Fibroblast of skin of right biceps (primary cell): ENCODE data around the gene RECQL5.
A peak's percentile ranks its signal among the peaks of the same experiment; 100 is the strongest.
"Not testable (repeated sequence)": the region's sequence is repeated elsewhere in the genome, so short reads cannot be mapped to it uniquely, and the experiment has no call there.

Experiments used
- DNase-seq: peaks from one replicate; pipeline ENCODE4 v3.0.0-alpha.2; 2013

Gene RECQL5

DNA sequence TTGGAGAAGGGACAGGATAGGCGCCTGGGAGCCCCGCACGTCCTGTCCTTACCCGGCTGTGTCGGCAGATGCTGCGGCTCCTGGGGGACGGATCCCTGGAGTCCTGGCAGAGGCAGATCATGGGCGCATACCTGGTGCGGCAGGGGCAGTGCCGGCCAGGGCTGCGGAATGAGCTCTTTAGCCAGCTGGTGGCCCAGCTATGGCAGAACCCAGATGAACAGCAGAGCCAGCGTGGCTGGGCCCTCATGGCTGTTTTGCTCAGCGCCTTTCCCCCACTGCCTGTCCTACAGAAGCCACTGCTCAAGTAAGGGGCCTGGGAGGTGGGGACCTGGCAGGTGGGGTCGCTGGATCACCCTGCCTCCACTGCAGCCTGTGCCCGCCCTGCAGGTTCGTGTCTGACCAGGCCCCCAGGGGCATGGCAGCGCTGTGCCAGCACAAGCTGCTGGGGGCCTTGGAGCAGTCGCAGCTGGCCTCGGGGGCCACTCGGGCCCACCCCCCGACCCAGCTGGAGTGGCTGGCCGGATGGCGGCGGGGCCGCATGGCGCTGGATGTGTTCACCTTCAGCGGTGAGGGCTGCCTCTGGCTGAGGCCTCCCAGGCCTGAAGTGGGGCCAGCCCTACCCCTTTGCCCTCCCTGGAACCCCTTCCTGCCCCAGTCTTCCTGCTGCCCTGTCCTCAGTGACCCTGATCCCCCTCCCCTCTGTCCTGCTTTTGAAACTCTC lies 53.9 kb downstream of the RECQL5 start:
- DNase-seq = no peak

DNA sequence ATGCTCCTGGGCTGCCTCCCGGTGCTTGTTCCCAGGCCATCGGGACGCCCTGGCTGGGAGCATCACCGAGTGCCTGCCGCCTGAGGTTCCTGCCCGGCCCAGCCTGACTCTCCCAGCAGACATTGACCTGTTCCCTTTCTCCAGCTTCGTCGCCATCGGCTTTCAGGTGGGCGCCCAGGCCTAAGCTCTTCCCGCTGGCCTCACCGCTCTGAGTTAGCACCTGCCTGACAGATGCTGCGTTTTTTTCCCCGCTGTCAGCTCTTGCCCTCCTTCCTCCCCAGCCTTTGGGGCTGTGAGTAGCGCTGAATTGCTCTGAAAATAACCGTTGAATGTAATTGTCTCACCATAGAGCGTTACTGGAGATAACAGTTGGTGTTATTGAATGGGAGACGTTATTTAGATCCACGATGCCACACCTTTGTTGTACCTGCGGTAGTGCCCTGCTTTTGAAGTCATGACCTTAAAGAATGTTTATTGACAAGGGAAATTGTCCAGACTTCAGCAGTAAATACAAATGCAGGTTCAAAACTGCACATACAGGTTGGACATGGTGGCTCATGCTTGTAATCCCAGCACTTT lies 55.0 kb downstream of the RECQL5 start:
- no peak for DNase-seq

DNA sequence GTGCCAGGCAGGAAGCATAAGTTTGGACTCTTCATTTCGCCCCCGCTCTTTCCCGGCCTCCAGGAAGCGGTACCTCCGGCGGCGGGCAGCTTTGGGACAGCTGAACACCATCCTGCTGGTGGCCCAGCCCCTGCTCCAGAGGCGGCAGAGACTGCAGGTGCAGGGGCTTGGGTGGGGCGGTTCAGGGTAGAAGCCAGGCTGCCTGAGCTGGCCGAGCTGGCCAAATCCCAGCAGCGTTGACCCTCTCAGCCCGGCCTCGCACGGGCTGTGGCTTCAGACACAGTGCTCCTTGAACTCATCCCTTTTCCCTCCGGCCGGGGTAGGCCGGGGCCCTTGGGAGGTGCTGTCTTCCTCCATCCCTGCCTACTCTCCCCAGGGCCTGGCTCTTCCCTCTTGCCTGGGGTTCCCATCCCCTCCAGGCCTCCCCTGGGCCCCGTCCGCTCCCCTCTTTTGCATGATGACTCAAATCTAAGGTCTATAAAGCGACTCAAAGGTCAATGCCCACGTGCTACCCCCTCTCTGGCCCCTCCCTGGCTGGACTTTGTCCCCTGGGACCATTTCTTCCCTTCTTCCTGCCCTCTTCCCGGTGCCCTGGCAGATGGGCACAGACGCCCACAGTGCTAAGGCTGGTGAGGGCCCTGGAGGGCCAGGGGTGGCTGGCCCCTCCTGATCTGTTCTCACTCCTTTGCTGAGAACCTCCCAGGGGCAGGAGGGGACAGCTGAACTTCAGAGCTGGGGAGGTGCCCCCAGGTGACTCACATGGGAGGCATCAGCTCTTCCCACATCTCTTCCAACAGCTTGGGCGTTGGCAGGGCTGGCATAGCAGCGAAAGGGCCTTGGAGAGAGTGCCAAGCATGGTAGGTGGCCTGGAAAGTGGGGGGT lies 56.6 kb downstream of the RECQL5 start:
- no peak for DNase-seq

DNA sequence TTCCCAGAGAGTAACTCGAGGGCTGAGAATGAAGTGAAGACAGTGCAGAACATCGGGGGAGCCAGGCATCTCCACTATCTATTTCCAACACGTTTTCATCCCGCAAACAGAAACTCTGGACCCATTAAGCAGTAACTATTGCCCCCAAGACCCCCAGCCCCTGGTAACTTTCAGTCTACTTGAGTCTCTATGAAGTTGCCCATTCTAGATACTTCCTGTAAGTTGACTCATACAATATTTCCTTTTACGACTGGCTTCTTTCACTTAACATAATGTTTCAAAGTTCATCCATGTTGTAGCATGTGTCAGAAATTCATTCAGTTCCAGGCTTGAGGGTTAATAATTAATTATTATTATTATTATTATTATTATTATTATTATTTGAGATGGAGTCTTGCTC lies 59.9 kb downstream of the RECQL5 start:
- no peak for DNase-seq

DNA sequence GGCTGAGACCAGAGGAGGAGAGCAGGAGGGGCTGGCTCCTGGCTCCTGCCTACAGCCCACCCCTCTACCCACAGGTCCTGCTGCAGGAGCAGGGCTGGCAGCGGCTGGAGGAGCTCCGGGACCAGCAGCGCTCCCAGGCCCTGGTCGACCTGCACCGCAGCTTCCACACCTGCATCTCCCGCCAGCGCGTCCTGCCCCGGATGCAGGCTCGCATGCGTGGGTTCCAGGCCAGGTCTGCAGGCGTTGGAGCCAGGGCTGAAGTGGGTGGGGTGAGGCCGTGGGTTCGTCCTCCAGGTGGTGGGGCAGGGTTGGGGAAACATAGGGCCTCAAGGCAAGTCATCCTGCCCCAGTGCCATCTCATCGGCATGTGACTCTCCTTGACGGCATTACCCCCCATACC lies 61.2 kb downstream of the RECQL5 start:
- DNase-seq = no peak

DNA sequence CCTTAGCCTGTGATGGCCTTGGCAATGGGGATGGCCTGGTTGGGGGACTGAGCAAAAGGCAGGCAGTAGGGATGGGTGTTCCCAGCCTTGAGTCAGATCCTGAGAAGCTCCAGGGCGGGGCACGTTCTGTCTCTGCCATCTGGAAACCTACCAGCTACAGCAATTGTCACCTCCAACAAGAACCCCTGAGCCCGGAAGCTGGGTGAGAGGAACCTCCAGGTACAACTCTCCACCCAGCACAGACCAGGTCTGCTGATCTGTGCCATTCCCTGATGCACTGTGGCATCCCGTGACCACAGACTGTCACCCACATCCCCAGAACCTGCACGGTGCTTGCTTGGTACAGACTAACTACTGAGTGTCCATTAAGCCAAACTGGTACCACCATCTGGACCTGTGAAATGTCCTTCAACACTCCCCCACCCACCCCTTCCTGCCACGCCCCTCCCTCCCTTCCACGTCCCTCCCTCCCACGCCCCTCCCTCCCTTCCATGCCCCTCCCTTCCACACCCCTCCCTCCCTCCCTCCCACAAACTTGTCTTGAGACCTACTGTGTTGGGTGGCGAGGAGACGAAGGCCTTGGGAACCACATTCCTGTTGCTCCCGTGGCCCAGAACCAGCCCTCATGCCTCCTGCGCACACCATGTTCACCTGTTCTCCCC lies 62.8 kb downstream of the RECQL5 start:
- no peak for DNase-seq

DNA sequence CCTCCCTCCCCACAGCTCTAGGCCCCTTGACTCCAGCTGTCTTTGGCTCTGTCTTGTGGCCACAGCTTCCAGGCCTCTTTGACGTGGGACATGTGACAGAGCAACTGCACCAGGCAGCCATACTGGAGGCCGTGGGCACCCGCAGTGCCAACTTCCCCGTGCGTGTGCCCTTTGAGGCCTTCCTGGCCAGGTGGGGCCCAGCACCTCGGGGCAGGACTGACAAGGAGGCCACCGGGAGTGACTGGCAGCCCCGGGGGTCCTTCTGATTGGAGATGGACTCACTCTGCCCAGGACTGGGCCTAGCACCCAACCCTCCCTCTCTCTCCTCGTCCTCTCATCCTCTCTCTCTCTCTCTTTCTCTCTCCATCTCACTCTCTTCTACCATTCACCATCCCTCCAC lies 63.8 kb downstream of the RECQL5 start:
- DNase-seq = no peak

DNA sequence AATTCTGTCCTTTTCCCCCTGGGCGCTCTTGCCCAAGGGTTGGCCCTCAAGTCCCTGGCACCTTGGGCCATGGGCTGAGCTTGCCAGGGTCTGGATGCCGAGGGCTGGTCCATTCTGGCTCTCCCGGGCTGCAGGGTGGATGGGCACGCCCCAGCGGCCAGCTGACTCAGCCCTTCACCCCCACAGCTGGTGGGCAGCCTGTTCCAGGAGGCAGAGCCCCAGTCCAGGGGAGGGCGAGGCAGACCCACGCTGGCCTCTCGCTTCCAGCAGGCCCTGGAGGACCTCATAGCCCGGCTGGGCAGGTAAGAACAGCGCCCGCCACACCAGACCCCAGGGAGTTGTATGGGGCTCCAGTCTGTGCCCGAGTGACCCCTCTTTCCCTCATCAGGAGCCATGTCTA lies 64.3 kb downstream of the RECQL5 start:
- DNase-seq = no peak

DNA sequence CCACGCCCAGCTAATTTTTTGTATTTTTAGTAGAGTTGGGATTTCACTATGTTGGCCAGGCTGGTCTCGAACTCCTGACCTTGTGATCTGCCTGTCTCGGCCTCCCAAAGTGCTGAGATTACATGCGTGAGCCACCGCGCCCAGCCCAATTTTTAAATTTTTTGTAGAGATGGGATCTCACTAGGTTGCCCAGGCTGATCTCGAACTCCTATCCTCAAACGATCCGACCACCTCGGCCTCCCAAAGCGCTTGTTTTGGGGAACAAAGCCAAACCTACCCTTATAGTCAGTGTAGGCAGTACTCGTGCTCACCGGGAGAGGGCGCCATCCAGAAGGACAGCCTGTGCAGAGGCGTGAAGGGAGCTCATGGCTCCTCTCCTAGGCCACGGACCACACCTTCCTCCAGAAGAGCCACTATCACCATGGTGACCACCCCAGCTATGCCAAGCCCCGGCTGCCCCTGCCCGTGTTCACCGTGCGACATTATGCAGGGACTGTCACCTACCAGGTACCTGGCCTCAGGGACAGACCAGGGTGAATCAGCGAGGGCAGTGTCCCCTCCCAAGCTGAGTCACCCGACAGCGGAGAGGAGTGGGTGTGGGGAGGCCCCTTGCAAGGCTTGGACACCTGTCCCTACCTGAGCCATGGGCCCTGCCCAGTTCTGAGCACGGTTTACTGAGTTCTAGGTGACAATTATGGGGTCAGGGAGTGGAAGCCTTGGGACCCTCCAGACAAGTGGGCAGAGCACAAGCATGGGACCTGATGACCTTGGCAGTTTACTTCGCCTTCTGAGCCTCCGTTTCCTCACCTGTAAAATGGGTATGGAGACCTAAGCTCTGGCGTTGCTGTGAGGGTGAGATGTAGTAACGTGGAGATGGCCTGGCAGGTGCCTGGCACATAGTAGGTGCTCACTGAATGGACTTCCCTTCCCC lies 65.6 kb downstream of the RECQL5 start:
- peak; percentile 32 for DNase-seq

DNA sequence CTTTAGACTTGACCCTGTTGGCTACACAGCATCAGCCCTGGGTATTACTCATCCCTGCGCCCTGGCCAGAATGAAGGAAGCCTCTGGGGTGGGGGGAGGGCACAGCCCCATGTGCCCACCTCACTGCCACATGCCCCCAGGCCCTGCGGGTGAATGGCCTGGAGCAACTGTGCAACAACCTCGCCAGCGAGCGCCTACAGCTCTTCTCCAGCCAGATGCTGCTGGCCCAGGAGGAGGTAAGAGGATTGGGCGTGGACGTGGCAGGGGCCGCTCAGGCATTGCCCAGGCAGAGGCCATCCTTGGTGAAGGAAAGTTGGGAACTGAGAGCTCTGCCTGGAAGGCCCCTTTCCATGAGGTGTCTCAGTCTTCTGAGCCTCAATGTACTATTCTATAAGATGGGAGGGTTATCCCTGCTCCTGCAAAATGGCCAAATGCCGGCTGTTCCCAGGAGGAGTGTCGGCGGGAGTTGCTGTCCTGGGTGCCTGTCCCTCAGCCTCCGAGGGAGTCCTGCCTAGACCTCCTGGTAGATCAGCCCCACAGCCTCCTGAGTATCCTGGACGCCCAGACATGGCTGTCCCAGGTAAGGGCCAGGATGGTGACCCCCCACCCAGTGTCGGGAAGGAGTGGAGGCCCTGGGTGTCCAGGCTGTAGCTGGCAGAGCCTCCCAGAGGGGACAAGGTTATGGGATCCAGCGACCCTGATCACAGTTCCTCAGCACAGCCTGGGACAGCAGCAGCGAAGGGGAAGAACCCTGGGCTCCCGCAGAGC lies 70.5 kb downstream of the RECQL5 start:
- DNase-seq = no peak

DNA sequence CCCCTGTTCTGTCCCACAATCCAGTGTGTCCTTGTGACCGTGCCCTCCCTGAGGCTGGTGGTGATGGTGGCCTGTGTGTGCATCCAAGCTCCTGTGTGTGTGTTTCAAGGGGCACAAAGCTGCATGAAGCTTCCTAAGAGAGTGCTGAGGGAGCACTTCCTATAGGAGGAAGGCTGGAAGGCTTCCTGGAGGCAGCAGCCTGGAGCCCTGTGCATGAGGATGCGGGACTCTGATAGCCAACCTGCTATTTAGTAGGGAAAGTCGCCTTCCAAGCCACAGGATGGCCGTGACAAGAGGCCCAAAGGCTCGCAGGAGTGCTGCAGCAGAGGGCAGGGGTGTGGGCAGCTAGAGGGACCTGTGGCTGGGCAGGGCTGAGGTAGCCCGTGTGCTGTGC lies 71.0 kb downstream of the RECQL5 start:
- DNase-seq = no peak

DNA sequence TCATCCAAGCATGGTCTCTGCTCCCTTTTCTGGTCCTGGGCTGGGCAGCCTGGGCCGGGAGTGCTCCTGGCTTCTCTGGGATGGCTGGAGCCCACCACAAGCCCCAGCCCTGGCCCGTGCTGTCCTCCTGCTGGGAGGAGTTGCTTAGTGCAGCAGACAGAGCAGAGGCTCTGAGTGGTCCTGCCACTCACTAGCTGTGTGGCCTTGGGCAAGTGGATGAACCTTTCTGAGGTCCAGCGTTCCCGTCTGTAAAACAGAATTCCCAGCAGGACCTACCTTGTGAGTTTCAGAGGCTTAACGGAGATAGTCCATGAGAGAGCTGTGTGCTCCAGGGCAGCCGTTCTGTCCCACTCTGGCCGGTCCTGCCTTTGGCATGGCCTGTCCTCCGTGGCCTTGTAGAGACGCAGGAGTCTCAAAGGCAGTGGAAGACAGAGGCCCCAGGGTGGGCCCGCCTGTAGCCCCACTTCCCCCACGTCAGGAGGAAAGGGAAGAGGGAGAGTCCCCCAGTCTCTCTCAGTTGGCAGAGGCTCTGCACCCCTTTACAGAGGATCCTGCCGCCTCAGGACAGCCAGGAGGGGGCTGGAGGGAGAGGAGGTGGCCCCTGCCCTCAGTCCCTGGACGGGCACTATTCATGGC lies 71.6 kb downstream of the RECQL5 start:
- DNase-seq = no peak

DNA sequence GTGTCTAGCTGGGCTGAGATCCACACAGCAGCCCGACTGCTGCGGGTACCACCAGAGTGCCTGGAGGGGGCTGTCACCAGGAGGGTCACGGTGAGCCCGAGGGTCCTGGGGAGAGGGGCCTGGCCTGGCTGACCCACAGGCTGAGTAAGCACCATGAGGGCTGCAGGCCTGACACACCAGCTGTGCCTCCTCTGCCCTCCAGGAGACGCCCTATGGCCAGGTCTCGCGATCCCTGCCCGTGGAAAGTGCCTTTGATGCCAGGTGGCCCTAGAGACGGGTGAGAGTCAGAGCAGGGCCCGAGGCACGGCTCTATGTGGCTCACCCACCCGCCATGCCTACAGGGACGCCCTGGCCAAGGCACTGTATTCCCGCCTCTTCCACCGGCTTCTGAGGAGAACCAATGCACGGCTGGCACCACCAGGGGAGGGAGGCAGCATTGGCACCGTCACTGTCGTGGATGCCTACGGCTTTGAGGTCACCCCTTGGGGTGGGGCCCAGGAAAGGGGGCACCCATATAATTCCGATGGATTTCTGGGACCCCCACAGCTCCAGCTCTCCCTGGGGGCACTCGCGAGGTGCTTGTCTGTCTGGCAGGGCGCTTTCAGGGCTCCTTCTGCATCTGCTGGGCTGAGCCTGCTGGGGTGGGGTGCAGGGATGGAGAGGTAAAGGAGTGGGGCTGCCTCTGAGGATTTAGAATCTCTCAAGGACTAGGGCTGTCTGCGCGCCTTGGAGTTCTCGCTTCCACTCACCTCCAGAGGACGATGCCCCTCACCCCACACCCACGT lies 72.3 kb downstream of the RECQL5 start:
- DNase-seq = no peak

DNA sequence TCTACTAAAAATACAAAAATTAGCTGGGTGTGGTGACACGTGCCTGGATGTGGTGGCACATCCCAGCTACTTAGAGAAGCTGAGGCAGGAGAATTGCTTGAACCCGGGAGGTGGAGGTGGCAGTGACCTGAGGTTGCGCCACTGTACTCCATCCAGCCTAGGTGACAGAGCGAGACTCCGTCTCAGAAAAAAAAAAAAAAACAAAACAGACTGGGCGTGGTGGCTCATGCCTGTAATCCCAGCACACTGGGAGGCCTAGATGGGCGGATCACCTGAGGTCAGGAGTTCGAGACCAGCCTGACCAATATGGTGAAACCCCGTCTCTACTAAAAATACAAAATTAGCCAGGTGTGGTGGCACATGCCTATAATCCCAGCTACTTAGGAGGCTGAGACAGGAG lies 73.5 kb downstream of the RECQL5 start:
- DNase-seq = not testable (repeated sequence)

DNA sequence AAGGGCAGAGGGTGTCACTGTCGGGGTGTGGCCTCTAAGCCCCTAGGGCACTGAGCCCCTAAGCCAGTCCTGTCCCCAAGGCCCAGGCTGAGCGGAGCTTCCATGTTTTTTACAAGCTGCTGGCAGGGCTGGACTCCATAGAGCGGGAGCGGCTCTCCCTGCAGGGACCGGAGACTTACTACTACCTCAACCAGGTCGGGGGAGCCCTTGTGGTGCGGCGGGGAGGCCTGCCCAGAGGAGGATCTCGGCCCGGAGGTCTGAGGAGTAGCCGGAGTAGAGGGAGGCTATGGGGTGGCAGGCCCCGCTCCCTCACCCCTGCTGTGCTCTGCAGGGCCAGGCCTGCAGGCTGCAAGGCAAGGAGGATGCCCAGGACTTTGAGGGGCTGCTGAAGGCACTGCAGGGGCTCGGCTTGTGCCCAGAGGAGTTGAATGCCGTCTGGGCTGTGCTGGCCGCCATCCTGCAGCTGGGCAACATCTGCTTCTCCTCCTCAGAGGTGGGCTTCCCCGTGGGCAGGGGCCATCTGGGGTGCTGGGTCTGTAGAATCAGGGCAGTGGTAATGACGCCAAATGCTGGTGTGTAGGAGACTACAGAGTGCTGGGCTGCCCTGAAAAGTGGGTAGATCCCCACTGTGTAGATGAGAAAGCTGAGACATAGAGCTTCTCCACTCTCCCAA lies 74.5 kb downstream of the RECQL5 start:
- no peak for DNase-seq

DNA sequence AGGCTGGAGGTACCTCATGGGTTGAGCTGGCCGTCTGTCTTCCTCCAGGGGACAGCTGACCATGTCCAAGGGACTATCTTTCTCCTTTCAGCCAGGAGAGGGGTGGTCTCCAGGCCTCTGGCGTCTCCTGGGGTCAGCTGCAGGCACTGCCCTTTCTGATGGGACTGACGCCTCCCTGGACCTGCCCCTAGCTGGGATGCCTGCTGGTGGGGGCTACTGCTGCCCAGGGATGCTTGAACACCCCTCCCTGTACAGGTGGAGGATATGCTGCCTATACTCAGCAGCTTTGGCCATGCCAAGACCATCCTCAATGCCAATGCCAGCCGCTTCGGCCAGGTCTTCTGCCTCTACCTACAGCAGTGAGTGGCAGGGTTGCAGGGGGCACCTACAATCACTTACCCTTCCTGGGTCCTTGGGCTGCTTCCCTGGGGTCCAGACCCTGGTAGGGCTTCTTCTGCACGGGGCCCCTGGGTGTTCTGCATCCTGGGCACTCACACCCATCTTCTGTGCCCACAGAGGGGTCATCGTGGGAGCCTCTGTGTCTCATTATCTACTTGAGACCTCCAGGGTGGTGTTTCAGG lies 75.1 kb downstream of the RECQL5 start:
- no peak for DNase-seq

DNA sequence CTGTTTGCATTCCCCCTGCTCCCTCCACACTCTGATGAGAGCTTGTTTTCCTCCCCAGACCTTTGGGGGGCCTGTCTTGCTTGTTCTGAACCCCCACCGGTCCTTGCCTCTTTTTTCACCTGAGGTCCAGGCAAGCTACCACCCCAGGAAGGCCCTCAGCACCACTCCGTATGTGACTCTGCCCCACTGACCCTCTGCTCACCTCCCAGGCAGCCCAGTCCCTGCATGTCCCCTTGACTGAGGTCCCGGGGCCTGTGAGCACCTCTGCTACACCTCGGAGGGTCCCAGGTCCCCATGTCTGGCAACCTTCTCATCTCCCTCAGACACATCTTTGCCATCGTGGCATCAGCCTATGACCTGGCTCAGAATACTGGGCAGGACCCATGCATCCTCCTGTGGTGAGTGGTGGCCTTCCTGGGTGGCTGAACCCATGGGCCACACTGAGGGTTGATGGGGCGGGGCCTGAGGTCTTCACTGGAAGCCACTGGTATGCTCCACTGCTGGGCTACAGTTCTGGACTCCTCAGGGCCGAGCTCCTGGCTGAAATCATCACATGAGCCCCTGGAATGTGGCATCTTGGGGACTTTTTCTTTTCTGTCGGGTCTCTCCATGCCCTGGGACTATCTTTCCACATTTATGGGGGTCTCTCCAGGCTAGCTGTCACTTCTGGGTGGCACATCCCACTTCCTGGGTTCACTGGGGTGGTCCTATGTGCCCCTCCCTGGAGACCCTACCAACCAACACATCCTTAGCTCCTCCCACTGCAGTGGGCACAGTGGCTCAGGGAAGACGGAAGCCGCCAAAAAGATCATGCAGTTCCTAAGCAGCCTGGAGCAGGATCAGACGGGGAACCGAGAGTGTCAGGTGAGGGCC lies 75.9 kb downstream of the RECQL5 start:
- DNase-seq = no peak

DNA sequence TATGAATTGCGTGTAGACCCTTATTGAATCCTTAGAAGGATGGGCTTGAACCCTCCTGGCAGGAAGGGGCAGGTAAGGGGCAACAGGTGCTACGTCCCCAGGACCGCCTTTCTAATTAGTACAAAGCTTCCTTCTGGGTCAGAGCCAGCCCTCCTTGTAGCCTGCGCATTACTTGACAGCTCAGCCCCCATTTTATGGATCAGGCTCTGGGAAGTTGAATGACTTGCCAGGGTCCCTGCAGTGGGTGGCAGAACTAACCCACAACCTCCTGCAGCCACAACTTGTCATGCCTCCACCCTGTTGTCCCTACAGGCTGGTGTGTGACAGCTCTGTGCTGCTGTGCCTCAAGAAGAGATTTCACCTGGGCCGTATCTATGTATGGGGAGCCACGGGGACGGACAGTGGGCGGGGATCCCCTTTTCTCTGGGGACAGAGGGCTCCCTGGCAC lies 76.6 kb downstream of the RECQL5 start:
- DNase-seq = no peak
